Activated naive CD4-positive, alpha-beta T cell treated with Interleukin-2 at 50 U/mL for 16 hours (primary cell): ENCODE results near the gene TNFRSF9.

Experiments used
- DNase-seq: peaks from one replicate; pipeline ENCODE4 v3.0.0-alpha.2; 2020

TNFRSF9 gene

GRCh38 chr1:7915826-7916500, 24.7 kb downstream of the TNFRSF9 start:
- DNase-seq: peak; percentile 51

DNA sequence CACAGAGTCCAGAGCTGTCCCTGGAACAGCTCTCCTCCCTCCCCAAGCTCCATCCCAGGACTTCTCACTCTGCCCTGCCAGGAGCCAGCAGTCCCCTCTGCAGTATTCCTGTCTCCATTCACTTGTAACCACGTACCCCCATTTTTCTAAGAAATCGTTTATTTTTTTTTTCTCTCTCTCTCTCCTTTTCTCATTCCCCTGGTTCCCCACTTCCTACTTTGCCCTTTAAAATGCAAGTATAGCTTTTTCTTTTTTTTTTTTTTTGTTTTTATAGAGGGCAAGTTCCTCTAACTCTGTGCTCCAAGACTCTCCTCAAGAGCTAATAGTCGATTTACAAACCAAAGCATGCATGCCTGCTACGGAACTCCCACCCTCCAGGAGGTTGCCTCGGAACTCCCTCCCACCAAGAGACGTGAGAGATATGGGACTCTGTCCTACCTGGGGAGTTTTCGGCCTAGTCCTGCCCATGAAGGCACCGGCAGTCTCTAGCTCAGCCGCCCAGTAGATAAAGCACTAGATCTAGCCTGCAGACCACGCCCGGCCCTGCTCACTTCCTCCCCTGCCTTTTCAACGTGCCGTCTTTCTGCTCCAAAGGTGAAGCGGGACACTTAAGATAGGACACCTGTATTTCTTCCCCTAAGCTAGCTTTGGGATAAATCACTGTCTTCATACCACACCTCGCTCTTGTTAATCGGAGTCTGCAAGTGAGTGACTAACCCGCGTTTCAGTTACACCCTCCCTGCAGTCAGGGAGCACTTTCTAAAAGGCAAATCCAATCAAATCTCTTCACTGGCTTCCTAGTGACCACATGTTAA, 27.7 kb downstream of the TNFRSF9 start:
- DNase-seq: peak; percentile 27

DNA sequence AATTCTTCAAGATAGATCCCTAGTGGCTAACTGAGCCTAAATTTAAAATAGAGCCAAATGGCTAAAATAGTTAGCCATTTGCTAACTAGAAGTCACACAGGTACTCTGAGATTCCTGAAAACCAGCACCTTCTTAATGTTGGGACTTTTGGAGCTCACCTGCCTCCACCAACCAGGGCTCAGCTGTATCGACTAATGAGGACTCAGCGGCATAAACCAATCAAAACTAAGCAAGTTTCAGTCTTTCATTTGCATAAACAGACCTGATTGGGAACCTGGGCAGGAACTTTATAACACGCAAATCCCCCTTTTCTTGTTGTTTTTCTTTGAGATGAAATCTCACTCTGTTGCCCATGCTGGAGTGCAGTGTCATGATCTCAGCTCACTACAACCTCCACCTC, 28.5 kb downstream of the TNFRSF9 start:
- peak; percentile 7 for DNase-seq

GRCh38 chr1:7905262-7905661, 35.4 kb downstream of the TNFRSF9 start:
- DNase-seq: no peak

DNA sequence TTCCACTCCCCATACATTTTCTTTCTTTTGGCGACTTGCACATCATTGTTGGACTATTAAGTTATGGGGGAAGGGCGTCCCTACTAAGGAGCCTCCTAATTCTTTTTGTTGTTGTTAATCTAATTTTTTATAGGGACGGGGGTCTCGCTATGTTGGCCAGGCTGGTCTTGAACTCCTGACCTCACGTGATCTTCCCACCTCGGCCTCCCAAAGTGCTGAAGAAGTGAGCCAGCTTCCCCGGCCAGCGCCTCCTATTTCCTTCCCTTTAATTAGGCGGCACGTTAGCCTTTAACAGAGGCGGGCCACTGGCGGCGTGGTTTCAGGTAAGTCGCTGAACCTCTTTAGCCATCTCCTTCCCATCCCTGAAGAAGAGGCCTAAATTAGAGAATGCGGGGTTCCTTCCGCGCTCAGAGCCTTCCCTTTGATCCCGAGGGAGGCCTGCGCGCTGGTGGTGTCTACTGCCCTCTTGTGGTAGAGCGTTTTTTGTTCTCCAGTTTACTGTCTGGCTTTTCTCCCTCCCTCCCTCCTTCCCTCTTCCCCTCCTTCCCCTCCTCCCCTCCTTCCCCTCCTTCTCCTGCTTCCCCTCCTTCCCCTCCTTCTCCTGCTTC, 38.1 kb downstream of the TNFRSF9 start:
- DNase-seq: peak; percentile 58

- no peak for DNase-seq
Observed at GRCh38 chr1:7899741-7900140, 40.9 kb downstream of the TNFRSF9 start.

DNA sequence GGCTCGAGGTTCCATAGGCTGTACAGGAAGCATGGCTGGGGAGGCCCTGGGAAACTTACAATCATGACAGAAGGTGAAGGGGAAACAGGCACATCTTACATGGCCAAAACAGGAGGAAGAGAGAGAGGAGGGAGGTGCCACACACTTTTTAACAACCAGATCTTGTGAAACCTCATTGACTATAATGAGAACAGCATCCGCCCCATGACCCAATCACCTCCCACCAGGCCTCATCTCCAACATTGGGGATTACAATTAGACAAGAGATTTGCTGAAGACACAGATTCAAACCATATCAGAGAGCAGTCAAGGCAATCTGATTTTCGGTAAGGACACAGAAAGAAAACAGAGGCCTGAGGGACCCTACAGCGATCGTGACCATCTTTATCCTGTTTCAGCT, 41.7 kb downstream of the TNFRSF9 start:
- DNase-seq: no peak

- no peak for DNase-seq
Observed at GRCh38 chr1:7896994-7897393, 43.6 kb downstream of the TNFRSF9 start.

DNA sequence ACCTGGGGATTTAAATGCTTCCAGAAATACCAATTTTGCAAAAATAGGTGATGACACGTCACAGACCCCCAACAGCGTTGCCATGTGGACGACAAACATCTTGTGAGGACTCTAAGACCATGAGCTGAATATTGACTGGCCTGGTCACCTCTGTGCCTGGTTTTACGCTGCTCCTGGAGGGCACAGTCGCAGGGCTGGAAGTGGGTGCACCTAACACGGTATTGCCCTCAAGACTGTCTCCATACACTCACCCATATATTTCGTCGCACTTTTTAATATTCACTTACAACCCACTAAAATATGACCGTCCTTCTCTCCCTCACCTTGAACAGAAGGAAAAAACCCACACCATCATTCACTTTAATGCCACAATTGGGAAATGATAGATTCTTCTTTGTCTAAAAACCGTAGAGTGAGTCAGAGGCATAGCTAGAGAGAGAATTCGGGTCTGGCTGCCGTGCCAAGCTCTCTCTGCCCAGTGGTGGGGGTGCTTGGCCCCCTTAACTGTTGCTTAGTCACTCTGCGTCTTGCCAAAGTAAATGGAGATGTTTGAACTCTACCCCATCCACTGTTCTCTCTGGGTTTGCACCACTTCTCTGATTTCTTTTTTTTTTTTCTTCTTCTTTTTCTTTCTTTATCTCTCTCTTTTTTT, 47.0 kb downstream of the TNFRSF9 start:
- no peak for DNase-seq

- DNase-seq: no peak
Observed at GRCh38 chr1:7891804-7892203, 48.8 kb downstream of the TNFRSF9 start.

DNA sequence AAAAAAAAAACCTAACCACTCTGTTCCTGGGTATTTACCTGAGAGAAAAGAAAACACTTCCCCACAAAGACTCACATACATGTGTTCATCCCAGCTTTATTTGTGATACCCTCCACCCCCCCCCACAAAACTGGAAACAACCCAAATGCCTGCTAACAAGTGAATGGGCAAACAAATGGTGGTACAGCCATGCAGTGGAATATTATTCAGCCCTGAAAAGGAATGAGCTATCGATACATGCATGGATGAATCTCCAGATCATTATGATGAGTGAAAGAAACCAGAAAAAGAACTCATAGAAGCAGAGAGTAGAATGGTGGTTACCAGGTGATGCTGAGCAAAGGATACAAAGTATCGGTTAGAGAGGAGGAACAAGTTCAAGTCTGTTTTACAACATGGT, 49.8 kb downstream of the TNFRSF9 start:
- no peak for DNase-seq

GRCh38 chr1:7888248-7889081, 52.2 kb downstream of the TNFRSF9 start:
- no peak for DNase-seq

GRCh38 chr1:7886405-7886745, 54.3 kb downstream of the TNFRSF9 start:
- DNase-seq: no peak

- peak; percentile 9 for DNase-seq
Observed at GRCh38 chr1:7885513-7886404, 54.9 kb downstream of the TNFRSF9 start.

DNA sequence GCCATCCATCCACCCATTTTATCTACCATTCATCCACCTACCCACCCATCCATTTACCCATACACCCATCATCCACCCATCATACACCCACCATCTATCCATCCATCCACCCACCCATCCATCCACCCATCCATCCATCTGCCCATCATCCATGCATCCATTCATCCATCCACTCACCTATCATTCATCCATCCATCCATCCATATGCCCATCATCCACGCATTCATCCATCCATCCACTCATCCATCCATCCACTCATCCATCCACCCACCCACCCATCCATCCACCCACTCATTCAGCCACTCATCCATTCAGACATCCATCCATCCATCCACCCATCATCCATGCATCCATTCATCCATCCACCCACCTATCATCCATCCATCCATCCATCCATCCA, 55.9 kb downstream of the TNFRSF9 start:
- DNase-seq: no peak

GRCh38 chr1:7879228-7879627, 61.4 kb downstream of the TNFRSF9 start:
- no peak for DNase-seq

- DNase-seq: no peak
Observed at GRCh38 chr1:7878027-7878426, 62.6 kb downstream of the TNFRSF9 start.

DNA sequence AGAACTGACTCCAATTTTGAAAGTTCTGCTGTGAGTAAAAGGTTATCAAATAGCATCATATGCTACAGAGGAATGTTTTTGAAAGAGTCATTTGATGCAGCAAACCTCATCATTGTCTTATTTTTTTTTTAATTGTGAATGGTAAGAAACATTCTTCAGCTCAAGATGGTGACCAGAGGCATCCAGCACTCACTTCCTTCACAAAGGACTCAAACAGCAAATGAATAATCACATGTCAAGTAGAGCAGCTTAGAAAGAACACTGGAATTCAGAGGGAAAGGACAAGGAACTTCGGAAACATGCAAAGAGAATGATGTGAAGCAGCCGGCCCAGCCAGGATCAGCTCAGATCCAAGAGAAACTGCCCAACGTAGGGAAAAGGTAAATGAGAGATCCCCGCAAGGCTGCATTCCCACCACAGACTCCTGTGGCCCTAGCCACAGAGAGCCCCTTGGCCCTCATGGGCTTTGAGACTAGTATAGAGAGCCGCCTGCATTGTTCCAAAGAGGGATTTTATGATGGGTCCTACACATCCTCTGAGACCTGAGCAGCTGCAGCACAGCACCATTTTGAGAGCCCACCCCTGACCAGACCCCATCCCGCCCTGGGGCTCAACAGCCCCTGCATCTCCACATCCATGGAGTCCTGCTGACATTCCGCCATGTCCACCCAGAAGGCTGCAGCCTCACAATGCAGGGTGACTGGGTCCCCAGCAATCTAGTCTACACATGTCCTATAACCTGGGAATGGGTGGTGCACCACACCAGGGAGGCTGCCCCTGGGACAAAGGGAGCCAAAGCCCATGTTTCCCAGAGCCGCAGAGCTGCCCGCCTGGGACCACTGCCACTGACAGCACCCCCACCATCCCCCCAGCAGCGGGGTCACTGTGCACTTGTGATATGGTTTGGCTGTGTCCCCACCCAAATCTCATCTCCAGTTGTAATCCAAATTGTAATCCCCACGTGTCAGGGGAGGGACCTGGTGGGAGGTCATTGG, 66.5 kb downstream of the TNFRSF9 start:
- no peak for DNase-seq

- no peak for DNase-seq
Observed at GRCh38 chr1:7871136-7871535, 69.5 kb downstream of the TNFRSF9 start.
